Fibroblast of mammary gland (primary cell): Measurements from ENCODE around the gene OTOR.

Experiments used
- DNase-seq: peaks from one replicate; pipeline ENCODE4 v3.0.0-alpha.2; 2010; ENCODE audit warnings: low read depth
- H3K4me3 ChIP-seq: 2 replicates; pipeline ENCODE4 v1.5.1; 2011; ENCODE audit warnings: low read depth, mild to moderate bottlenecking, low read length, moderate library complexity; ENCODE audit not compliant: control insufficient read depth
- TF ChIP-seq, protein P1 (sequence below): conservative IDR thresholded peaks from 2 replicates; pipeline ENCODE4 v1.5.1; 2011; ENCODE audit warnings: low read depth, low read length, inconsistent platforms; ENCODE audit not compliant: control insufficient read depth, insufficient read depth

The OTOR gene

DNA sequence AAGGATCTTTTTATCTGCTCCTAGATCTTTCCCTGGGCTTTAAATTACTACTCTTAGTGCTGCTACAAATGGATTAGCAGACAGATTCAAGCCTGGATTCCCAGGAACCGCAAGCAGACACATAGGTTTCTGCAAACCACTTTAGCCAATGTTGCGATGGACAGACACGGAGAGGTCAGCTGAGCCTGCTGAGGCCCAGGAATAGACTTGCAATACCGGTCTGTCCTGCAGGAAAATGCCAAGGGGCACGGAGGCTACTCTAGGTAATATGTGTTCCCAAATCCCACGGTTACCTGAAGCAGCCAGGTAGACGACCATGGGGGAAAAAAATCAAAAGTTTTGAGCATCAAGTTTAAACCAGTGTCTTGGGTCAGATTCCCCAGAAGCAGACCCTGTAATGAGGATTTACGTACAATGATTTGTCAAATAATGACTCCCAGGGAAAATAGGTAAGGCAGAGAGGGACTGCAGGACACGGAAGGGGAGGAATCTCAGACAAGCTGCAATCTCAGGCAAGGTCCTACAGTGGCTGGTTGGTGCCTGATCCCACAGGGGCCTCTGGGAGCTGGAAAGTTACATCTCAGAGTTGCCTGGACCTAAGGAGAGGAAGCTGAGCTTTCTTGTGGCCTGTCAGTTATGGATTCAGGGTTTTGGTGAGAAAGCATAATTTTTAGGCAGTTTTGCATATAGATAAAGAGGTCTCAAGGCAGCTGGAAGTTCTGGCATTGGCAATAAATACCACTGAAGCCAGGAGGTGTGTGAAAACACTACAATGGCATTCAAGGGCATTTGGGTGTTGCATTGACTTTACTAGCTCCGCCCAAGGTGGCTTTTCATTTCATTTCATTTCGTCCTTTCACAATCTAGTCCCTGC lies 12.5 kb downstream of the OTOR start:
- DNase-seq = no peak
- TF ChIP-seq, protein P1, sequence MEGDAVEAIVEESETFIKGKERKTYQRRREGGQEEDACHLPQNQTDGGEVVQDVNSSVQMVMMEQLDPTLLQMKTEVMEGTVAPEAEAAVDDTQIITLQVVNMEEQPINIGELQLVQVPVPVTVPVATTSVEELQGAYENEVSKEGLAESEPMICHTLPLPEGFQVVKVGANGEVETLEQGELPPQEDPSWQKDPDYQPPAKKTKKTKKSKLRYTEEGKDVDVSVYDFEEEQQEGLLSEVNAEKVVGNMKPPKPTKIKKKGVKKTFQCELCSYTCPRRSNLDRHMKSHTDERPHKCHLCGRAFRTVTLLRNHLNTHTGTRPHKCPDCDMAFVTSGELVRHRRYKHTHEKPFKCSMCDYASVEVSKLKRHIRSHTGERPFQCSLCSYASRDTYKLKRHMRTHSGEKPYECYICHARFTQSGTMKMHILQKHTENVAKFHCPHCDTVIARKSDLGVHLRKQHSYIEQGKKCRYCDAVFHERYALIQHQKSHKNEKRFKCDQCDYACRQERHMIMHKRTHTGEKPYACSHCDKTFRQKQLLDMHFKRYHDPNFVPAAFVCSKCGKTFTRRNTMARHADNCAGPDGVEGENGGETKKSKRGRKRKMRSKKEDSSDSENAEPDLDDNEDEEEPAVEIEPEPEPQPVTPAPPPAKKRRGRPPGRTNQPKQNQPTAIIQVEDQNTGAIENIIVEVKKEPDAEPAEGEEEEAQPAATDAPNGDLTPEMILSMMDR = no peak
- no peak overlapping the region for H3K4me3 ChIP-seq

DNA sequence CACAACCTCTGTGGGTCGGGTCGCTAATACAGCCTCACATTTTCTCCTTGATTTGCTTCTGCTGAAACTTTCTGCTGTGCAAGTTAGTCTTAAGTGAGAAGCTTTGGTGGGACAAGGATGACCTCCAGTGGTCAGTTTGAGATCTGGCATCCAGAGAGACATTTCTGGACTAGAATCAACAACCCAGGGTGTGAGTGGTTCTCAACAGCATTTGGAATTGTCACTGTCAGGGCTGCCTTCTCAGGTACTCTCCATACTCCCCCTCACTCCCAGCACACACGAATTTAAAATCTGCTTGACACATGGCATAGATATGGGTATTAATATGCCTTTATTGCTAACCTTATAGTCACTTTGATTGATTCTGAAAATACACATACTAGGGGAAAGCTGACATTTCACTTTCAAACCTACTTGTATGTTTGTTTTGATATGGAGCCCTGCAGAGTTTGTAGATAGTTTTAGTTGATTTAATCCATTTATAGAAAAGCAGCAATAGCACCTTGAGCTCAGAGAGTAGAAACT lies 13.2 kb downstream of the OTOR start:
- H3K4me3 ChIP-seq = no peak overlapping the region
- TF ChIP-seq, protein P1 = peak; percentile 77
- peak; percentile 75 for DNase-seq

DNA sequence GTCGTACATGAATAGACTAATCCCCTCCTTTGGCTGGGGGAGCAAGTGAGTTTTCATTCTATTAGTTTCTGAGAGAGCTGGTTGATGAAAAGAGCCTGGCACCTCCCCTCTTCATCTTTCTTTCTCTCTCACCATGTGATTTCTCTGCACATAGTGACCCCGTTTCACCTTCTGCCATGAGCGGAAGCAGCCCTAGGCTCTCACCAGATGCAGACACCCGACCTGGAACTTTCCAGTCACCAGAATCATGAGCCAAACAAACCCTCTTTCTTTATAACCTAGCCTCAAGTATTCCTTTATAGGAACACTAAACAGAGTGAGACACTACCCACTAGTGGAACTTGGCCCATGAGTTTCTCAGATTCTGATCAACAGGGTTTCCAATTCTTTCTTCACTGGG lies 16.4 kb downstream of the OTOR start:
- no peak for DNase-seq
- TF ChIP-seq, protein P1 = no peak
- no peak overlapping the region for H3K4me3 ChIP-seq

DNA sequence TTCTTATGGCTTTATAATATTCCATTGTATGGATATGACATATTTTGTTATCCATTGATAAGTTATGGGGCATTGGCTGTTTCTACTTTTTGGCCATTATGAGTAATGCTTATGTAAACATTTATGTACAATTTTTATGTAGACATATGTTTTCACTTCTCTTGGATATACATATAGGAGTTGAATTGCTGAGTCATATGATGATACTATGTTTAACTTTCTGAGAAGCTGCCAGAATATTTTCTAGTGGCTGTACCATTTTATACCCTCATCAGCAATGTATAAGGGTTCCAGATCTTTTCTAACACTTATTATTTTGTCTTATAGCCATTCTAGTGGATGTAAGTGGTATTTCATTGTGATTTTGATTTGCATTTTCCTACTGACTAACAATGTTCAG lies 23.1 kb downstream of the OTOR start:
- peak; percentile 27 for DNase-seq
- TF ChIP-seq, protein P1 = no peak

DNA sequence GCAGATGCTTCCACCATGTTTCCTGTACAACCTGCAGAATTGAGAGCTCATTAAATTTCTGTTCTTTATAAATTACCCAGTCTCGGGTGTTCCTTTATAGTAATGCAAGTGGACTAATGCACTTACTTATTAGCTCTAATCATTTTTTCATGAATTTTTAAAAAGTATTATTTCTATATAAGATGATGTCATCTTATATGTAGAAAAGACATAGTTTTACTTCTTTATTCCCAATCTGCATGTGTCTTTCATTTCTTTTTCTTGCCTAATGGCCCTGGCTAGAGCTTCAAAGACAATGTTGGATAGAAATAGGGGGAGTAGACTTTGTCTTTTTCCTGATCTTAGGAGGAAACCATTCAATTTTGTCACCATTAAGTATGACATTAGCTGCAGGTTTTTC lies 27.8 kb downstream of the OTOR start:
- TF ChIP-seq, protein P1 = no peak
- no peak overlapping the region for H3K4me3 ChIP-seq
- DNase-seq = no peak

More for the DNA sequence above, 23.1 kb downstream of the OTOR start:
- H3K4me3 ChIP-seq = no peak overlapping the region

DNA sequence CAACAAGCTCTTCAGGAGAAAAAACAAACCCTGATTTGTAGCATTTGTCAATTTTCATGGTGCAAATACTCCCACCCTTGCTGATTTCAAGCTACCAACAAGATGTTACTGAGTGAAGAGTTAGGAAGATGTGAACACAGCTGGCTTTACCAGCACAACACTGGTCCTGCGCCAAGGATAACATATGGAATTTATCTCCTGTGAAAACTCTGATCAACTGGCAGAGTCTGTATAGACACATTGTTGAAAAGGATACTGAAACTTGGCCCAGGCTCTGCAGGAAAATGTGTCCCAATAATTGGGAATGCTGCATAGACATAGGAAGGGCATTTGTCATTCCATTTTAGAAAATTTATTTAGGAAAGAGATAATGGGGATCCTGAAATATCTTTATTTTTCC lies 29.0 kb downstream of the OTOR start:
- H3K4me3 ChIP-seq = no peak overlapping the region
- TF ChIP-seq, protein P1 = no peak
- DNase-seq = no peak
